BJ (cell line): ENCODE measurements around the gene RASSF5. TPM values are rescaled to one million over a fixed set of nuclear protein-coding genes. Genes with fewer than 3 reads are reported as not detected.

ENCODE experiments used
- CTCF ChIA-PET: fragments of 350-600 bp; formaldehyde crosslinking; extraction: SDS; loops from one replicate; lab custom pipeline; 2021; ENCODE audit warnings: antibody characterized with exemption, inconsistent platforms; lab: Yijun Ruan, JAX
- POLR2A ChIA-PET: fragments of 300-600 bp; sonication (Branson Sonifier 250); formaldehyde crosslinking; extraction: SDS; loops from one replicate; lab custom pipeline; 2021; ENCODE audit warnings: antibody characterized with exemption; lab: Charles Lee
- DNase-seq: peaks from one replicate; pipeline ENCODE4 v3.0.0-alpha.2; 2011; ENCODE audit warnings: low read depth
- H3K27me3 ChIP-seq: 2 replicates; pipeline ENCODE4 v1.6.0; 2011; ENCODE audit warnings: low read length; ENCODE audit not compliant: control insufficient read depth, insufficient read depth
- H3K36me3 ChIP-seq: 2 replicates; pipeline ENCODE4 v1.5.1; 2011; ENCODE audit warnings: low read length; ENCODE audit not compliant: control insufficient read depth, insufficient read depth
- H3K4me3 ChIP-seq: 2 replicates; pipeline ENCODE4 v1.5.1; 2011; ENCODE audit warnings: low read depth, mild to moderate bottlenecking, control low read depth, low read length
- polyA plus RNA-seq: library from polyadenylated mRNA; depleted of rRNA; stranded (reverse); fragments of >200 nt; gene quantifications from 2 replicates; pipeline ENCODE4 v1.2.3, GENCODE V29; 2011
- TF ChIP-seq, protein P1 (sequence below): IDR thresholded peaks from 2 replicates; pipeline ENCODE4 v1.5.1; 2011; ENCODE audit warnings: low read depth, mild to moderate bottlenecking, control low read depth, inconsistent platforms, low read length, moderate library complexity; ENCODE audit not compliant: insufficient read depth

Gene RASSF5
- polyA plus RNA-seq, 1 experiment, result 2.1 TPM

DNA sequence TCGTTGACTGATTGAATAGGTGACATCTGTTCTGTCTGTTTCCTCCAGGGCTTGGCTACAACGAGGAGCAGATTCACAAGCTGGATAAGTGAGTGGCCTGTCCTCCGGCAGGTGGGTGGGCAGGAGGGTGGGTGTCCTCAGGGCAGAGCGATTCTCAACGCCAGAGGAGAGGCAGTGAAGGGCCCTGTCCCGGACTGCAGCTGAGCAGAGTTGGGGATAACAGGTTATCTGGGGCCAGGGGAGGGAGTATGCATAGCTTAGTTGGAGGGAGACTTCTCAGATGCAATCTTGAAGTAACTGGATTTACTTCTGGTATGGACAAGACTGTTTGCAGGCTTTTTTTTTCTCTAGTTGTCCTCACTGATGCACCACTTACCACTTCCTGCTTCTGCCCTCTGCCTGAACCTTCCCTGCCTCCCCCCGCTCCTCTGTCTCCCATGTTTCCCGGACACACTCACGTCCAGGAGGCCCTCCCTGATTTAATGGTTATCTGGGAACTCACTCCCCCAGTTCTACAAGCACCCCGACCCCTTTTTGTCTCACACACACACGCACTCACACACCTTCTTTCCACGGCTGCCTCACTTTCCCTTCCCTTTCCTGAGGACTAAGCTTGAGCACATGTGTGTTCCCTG lies 16.4 kb upstream of the RASSF5 start:
- Histone ChIP-seq H3K4me3 (no peak overlapping the region), H3K27me3 (no peaks in the 10 kb centered on the region; the same call in 1 of the 2 replicates), H3K36me3 (peaks cover 41% of the 10 kb centered on the region)
- no peak for DNase-seq
- ChIA-PET POLR2A (interaction anchor here (0.5 kb wide), 1 partner anchor 112 kb away, joined by 3 read pairs; no protein-coding TSS in a partner anchor), CTCF (interaction anchor here (0.6 to 6.9 kb wide), 39 partner anchors 9 to 491 kb away, joined by 3 to 150 read pairs (median 6); partner anchors contain the start of genes DYRK3, EIF2D and IKBKE)
- TF ChIP-seq, protein P1, sequence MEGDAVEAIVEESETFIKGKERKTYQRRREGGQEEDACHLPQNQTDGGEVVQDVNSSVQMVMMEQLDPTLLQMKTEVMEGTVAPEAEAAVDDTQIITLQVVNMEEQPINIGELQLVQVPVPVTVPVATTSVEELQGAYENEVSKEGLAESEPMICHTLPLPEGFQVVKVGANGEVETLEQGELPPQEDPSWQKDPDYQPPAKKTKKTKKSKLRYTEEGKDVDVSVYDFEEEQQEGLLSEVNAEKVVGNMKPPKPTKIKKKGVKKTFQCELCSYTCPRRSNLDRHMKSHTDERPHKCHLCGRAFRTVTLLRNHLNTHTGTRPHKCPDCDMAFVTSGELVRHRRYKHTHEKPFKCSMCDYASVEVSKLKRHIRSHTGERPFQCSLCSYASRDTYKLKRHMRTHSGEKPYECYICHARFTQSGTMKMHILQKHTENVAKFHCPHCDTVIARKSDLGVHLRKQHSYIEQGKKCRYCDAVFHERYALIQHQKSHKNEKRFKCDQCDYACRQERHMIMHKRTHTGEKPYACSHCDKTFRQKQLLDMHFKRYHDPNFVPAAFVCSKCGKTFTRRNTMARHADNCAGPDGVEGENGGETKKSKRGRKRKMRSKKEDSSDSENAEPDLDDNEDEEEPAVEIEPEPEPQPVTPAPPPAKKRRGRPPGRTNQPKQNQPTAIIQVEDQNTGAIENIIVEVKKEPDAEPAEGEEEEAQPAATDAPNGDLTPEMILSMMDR, result no peak

DNA sequence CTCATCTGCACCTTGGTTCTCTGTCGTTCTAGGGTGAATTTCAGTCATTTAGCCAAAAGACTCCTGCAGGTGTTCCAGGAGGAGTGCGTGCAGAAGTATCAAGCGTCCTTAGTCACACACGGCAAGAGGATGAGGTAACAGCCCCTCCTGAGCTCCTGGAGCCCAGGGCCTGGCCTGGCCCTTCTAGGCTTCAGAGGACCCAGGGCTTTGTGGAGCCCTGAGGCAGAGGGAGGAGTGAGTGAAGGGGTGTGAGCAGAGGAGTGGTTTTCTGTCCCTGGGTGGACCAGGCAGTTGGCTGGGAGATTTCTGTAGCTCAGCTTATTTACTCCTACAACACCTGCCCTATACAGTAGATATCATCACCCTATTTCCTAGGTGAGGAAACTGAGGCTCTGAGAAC lies 15.7 kb upstream of the RASSF5 start:
- Histone ChIP-seq H3K27me3 (no peaks in the 10 kb centered on the region; the same call in 1 of the 2 replicates), H3K4me3 (no peak overlapping the region), H3K36me3 (peaks cover 44% of the 10 kb centered on the region)
- no peak for DNase-seq
- TF ChIP-seq, protein P1, result no peak
- ChIA-PET CTCF (interaction anchor here (0.7 to 6.9 kb wide), 9 partner anchors 8 to 173 kb away, joined by 3 to 150 read pairs (median 16); partner anchors contain the start of gene IKBKE), POLR2A (no interaction called here)

- POLR2A ChIA-PET, result no interaction called here
- TF ChIP-seq, protein P1, result no peak
- H3K27me3 ChIP-seq, result no peaks in the 10 kb centered on the region; the same call in 1 of the 2 replicates
- peaks cover 39% of the 10 kb centered on the region for H3K36me3 ChIP-seq
- CTCF ChIA-PET, result interaction anchor here (0.5 to 6.9 kb wide), 5 partner anchors 9 to 172 kb away, joined by 3 to 150 read pairs (median 7); no protein-coding TSS in a partner anchor
- no peak overlapping the region for H3K4me3 ChIP-seq
- DNase-seq, result no peak
Measured at GRCh38 chr1:206492589-206492988, 14.7 kb upstream of the RASSF5 start.

DNA sequence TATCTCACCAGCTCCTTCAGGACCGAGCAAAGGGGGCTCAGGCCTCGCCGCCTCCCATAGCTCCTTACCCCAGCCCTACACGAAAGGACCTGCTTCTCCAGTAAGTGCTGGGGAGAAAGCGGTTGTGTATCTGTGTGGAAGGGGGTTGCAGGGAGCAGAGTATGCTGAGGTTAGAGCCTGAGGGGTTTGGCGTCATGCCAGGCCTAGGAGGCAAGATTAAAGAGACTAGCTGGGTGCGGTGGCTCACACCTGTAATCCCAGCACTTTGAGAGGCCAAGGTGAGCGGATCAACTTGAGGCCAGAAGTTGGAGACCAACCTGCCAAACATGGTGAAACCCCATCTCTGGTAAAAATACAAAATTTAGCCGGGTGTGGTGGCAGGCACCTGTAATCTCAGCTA lies 14.1 kb upstream of the RASSF5 start:
- ChIA-PET CTCF (interaction anchor here (0.9 to 6.9 kb wide), 7 partner anchors 10 to 171 kb away, joined by 3 to 150 read pairs (median 5); no protein-coding TSS in a partner anchor), POLR2A (no interaction called here)
- H3K4me3 ChIP-seq, result no peak overlapping the region
- TF ChIP-seq, protein P1, result no peak
- H3K27me3 ChIP-seq, result no peaks in the 10 kb centered on the region; the same call in 1 of the 2 replicates
- no peak for DNase-seq
- H3K36me3 ChIP-seq, result peaks cover 33% of the 10 kb centered on the region

- Histone ChIP-seq H3K4me3 (no peak overlapping the region), H3K36me3 (peaks cover 32% of the 10 kb centered on the region), H3K27me3 (no peaks in the 10 kb centered on the region; the same call in 1 of the 2 replicates)
- DNase-seq, result no peak
- TF ChIP-seq, protein P1, result no peak
- ChIA-PET POLR2A (no interaction called here), CTCF (interaction anchor here (0.6 to 3.6 kb wide), 8 partner anchors 9 to 417 kb away, joined by 3 to 17 read pairs (median 4); no protein-coding TSS in a partner anchor)
Measured at GRCh38 chr1:206495011-206495461, 12.3 kb upstream of the RASSF5 start.
